Lower leg skin (tissue), 4 donors: ENCODE results near the gene TXNRD2. TPM values are rescaled to one million over a fixed set of nuclear protein-coding genes. Genes with fewer than 3 reads are reported as not detected.

ENCODE experiments used
- DNase-seq, 2 donors: peaks; one replicate each; pipeline ENCODE4 v3.0.0-alpha.2; 2019; ENCODE audit warnings: low spot score in 2 of 2
- H3K4me3 ChIP-seq: fragments of 200-600 bp; sonication (generic); 2 replicates; pipeline ENCODE4 v1.5.1; 2017; ENCODE audit warnings: mild to moderate bottlenecking, low read depth; ENCODE audit not compliant: poor library complexity, severe bottlenecking
- POLR2A ChIP-seq, 2 donors: fragments of 450-650 bp; IDR thresholded peaks; one replicate each; pipeline ENCODE4 v1.6.1; 2016 to 2017; ENCODE audit warnings: antibody characterized with exemption in 2 of 2, mild to moderate bottlenecking in 1 of 2, moderate library complexity in 1 of 2
- WGBS, 2 donors: methylation state at CpG; one replicate each; pipeline ENCODE4 v1.1.5; 2018; 5-methylcytosine and 5-hydroxymethylcytosine counted together
- intact Hi-C: fragments of 100-400 bp; cut with DNase I; formaldehyde crosslinking; loops from one replicate; pipeline ENCODE4 v1.15.0; 2023; ENCODE audit warnings: low total_unique reads
- total RNA-seq, 4 donors: library from RNA; depleted of rRNA; stranded (reverse); fragments of >200 nt; gene quantifications; one replicate each; pipeline ENCODE4 v1.1.0, GENCODE V29; 2016
- TF ChIP-seq, protein P1 (sequence below), 3 donors: fragments of 450-650 bp; IDR thresholded peaks; one replicate each; pipeline ENCODE4 v1.5.1; 2016; ENCODE audit warnings: antibody characterized with exemption in 3 of 3, mild to moderate bottlenecking in 3 of 3, moderate library complexity in 2 of 3

The TXNRD2 gene
- total RNA-seq, 4 donors from 2014 or later: 10.9 to 16.8 (median 15.2) TPM

GRCh38 chr22:19880786-19881569 is 60.6 kb downstream of the TXNRD2 start:
- DNase-seq: peak in 1 of 2 donors; percentile 95
- intact Hi-C loops: no loop called here
- TF ChIP-seq, protein P1, sequence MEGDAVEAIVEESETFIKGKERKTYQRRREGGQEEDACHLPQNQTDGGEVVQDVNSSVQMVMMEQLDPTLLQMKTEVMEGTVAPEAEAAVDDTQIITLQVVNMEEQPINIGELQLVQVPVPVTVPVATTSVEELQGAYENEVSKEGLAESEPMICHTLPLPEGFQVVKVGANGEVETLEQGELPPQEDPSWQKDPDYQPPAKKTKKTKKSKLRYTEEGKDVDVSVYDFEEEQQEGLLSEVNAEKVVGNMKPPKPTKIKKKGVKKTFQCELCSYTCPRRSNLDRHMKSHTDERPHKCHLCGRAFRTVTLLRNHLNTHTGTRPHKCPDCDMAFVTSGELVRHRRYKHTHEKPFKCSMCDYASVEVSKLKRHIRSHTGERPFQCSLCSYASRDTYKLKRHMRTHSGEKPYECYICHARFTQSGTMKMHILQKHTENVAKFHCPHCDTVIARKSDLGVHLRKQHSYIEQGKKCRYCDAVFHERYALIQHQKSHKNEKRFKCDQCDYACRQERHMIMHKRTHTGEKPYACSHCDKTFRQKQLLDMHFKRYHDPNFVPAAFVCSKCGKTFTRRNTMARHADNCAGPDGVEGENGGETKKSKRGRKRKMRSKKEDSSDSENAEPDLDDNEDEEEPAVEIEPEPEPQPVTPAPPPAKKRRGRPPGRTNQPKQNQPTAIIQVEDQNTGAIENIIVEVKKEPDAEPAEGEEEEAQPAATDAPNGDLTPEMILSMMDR (IDR thresholded peaks at IDR 0.05): no peak
- TF ChIP-seq POLR2A (IDR thresholded peaks at IDR 0.05): no peak
- WGBS, 2 donors: 28 to 44% methylated on average over 27 of the region's 27 CpGs
- no peak overlapping the region for H3K4me3 ChIP-seq

GRCh38 chr22:19879992-19880785 is 61.4 kb downstream of the TXNRD2 start:
- peak in 1 of 2 donors; percentile 85 for DNase-seq
- intact Hi-C loops: no loop called here
- WGBS, 2 donors: 85 to 86% methylated on average over 31 to 34 of the region's 34 CpGs
- H3K4me3 ChIP-seq: no peak overlapping the region
- TF ChIP-seq, protein P1 (IDR thresholded peaks at IDR 0.05): no peak
- no peak for TF ChIP-seq POLR2A (IDR thresholded peaks at IDR 0.05)

DNA sequence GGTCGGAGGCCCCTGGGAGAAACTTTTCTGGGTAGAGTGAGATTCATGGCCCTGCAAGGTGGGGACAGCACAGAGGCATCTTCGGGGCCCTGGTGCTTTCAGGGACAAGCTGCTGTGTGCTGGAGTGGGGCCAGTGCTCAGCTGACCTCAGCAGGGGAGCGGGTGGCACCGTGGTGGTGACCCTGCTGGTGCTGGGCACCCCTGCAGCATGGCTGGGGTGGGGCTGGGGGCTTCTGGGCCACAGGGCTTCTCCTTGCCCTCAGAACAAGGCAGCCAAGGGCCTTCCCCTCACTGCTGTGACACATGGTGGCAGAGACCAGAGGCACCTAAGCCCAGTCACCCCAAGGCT is 62.0 kb downstream of the TXNRD2 start:
- WGBS, 2 donors: 58 to 66% methylated on average over 4 of the region's 4 CpGs
- no peak overlapping the region for H3K4me3 ChIP-seq
- DNase-seq: no peak
- intact Hi-C loops: no loop called here
- TF ChIP-seq, protein P1 (IDR thresholded peaks at IDR 0.05): no peak
- no peak for TF ChIP-seq POLR2A (IDR thresholded peaks at IDR 0.05)

DNA sequence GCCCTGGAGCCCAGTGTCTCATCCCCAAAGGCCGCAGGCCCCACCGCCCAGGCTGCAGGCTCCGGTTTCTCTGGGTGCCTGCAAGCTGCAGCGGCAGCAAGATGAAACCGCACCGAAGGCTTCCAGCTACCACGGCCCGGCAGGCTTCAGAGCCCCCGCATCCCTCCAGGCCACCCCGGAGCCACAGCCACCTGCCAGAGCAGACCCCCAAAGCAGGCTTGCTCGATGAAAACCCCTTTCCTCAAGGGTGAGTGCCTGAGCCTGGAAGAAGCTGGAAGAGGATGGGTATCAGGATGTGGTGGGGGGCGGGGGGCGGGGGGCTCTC is 62.4 kb downstream of the TXNRD2 start:
- intact Hi-C loops: no loop called here
- peak in 1 of 2 donors; percentile 78 for DNase-seq
- no peak overlapping the region for H3K4me3 ChIP-seq
- WGBS, 2 donors: 89 to 92% methylated on average over 13 of the region's 13 CpGs
- TF ChIP-seq, protein P1 (IDR thresholded peaks at IDR 0.05): no peak
- TF ChIP-seq POLR2A (IDR thresholded peaks at IDR 0.05): no peak

- TF ChIP-seq, protein P1 (IDR thresholded peaks at IDR 0.05): no peak
- TF ChIP-seq POLR2A (IDR thresholded peaks at IDR 0.05): no peak
- peak in 1 of 2 donors; percentile 81 for DNase-seq
- no peak overlapping the region for H3K4me3 ChIP-seq
- intact Hi-C loops: no loop called here
- WGBS, 2 donors: 88 to 89% methylated on average over 14 to 15 of the region's 16 CpGs
Measured at GRCh38 chr22:19878461-19879245, 63.0 kb downstream of the TXNRD2 start.
